Raji (cell line): Measurements from ENCODE around the gene GDF7.

Experiments used
- POLR2A ChIP-seq: IDR thresholded peaks from 2 replicates; pipeline ENCODE4 v1.6.1; 2011; ENCODE audit warnings: low read depth, low read length, control low read depth; ENCODE audit not compliant: insufficient read depth

Gene GDF7

DNA sequence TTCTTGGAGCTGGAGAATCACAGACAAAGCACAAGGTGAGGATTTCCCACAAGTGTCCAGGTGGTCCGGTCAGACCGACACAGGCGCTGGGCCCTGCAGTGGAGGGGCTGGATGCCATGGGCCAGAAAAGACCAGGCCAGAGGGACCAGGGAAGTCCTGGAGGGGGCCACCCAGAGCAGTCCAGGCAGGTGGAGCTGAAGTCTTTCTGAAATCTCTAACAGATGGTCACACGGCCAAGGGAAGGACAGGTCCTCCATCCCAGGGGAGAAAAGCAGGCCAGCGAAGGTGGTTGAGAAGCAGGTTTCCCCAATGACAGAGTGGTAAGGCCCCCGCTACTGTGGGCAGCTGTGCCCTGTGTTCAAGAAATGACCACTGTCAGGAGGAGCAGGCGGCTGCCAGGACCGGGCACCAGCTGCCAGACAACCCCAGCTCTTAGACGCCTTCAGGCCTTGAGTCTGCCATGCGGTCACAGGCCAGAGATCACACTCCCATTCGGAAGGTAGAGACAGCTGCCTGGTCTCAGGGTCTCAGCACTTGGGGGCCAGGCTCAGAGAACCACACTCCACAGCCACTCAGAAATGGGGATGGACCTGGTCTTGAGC, 42.0 kb upstream of the GDF7 start:
- no peak for TF ChIP-seq POLR2A

DNA sequence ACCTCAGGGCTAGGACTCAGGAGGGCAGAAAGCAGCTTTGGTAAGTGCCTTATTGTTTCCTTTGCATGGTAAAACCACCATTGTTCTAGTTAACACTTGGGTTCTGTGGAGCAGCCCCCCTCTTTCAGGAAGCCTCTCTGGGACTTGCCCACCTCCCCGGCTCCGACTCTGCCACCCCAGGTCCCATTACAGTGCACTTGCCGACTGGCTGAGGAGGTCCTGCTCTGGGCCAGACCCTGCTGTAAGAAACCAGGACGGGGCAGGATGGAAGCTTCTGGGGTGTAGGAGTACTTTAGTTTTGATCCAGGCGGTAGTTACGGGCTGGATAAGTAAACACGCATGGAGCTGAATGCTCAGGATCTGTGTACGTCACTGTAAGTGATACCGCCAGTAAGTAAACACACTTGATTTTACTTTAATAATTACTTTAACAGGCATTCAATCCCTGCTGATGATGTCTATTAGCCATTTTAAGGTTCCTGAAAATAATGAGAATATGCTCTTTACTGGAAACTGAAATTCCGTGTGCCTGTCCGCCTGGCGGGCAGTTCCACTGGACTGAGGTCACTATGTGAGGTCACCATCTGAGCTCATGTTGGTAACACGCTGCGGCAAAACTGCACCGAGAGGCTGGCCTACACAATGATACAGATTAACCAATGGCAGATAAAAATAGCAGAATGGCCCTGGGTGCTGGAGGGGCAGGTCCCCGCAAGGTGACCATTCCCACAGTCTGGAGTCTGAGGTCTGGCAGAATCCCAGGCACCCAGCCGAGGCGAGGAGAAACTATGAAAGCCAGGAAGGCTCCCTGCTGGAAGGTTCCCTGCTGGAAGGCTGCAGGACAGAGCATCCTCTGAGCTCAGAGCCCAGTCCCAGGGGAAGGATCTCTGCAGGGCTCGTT, 41.2 kb upstream of the GDF7 start:
- no peak for TF ChIP-seq POLR2A

DNA sequence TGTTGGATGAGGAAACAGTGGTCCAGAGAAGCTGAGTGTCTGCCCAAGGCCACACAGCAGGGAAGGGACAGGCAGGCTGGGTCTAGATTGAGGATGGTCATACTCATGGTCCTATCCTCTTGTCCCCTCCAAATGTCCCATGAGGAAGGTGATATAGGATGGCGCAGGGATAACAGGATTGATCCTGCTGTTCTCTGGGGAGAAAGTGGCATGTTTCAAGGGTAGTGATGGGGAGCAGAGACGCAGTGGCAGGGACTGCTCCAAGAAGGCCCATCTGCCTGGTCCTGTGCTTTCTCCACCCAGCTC, 40.6 kb upstream of the GDF7 start:
- no peak for TF ChIP-seq POLR2A

DNA sequence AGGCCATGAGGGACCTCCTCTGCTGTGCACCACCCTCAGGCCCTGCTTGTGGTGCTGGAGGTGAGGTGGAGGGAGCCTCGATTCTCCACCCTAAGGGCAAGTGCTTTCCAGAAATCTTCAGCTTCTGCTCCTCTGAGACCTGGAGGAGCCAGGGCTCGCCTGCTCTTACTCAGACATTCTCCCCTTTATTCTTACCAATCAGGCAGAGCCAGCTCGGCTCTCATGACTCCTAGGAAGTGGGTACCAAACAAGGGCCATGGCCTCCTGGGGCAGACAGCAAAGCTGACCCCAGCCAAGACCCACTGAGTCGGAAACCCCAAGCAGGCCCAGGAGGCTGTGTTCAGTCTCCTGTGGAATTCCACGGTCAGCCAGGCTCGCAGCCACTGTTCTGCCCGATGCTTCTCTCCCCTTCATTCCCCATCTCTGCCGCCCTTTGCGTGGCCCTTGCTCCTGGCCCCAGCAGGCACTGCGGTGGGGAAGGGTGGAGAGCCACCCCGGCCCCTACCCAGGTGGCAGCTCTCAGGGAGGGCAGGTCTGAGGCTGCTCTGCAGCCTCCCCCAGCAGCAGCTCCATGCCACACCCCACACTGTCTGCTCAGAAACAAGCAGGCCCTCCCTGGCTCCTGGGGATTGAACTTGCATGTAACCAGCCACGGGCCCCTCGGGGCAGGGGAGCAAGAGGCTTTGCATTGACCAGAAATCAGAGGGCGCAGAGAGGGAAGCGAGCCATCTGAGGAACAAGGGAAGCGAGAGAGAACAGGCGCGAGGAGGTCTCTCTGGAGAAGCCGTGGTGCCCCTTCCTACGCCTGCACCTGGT, 40.0 kb upstream of the GDF7 start:
- no peak for TF ChIP-seq POLR2A

GRCh38 chr2:20627712-20628380, 39.1 kb upstream of the GDF7 start:
- TF ChIP-seq POLR2A = no peak

GRCh38 chr2:20629181-20629580, 37.8 kb upstream of the GDF7 start:
- no peak for TF ChIP-seq POLR2A

DNA sequence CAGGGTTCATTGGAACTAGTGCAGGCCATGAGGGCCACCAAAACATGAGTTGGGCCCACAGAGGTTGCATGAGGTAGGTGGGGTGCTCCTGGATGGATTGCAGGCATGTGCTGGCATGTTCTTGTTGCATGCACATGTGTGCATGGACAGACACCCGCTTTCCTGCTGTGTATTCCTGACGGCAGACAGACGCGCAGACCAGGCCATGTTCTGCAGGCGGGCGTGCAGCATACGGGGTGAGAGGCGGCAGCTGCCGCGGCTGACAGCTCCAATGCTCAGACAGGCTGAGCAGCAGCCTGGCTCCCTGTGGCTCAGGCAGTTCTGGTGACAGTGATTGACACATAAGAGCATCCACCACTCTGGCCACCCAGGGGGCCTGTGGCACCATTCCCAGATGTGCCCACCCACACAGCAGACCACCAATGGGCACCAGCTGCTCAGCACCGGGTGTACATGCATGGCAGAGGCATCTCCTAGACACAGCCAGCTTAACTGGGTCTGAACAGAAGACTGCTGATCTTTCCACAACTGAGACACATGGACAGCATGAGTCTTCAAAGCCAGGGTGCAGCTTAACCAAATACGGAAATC, 37.3 kb upstream of the GDF7 start:
- TF ChIP-seq POLR2A = no peak

- TF ChIP-seq POLR2A = no peak
Observed at GRCh38 chr2:20630967-20631366, 36.0 kb upstream of the GDF7 start.

DNA sequence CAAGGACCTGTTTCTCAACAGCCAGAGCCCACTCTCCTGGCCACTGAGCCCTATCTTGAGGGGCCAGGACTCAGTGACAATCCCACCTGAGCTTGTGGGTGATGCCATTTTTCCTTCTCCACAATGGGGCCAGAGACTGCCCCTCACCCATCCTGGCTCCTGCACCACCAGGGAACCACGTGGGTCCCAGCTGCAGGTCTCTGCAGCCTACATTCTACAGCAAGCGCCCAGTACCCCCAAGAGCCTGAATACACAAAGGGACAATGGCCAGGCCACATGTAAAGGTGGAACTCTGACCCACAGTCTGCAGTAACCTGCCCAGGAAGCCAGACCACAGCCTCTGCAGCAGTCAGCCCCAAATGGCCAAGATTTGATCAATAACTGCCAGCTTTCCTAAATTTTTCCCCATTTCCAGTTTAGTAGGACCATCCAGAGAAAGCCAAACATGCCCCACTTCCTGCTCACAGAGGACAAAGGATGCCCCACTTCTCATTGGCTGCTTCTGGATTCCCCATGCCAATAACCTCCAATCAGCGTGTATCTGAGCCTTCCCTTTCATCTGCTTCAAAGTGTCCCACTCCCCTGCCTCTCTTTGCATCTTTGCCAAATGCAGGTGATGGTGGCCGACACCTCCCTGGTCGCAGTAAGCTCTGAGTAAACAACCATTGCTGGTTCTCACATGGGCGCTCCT, 35.2 kb upstream of the GDF7 start:
- no peak for TF ChIP-seq POLR2A

GRCh38 chr2:20632446-20632990, 34.4 kb upstream of the GDF7 start:
- TF ChIP-seq POLR2A = no peak

DNA sequence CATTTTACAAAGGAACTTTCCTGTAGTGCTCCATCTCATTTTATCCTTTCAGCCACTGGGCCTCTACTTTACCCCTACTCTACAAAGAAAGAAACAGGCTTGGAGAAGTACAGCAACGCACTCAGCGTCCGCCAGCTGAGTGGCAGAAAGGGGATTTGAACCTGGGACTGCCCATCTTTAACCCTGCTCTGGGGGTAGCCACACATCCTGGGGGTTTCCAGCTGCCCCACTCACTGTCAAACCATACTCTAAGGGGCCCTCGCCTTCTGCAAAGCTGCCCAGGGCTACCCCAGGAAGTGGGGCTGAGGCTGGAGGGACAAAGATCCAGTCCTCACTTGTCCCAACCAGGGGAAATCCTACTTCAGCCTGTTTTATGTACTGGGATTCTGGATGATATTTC, 33.9 kb upstream of the GDF7 start:
- TF ChIP-seq POLR2A = no peak

- TF ChIP-seq POLR2A = no peak
Observed at GRCh38 chr2:20633794-20634506, 33.0 kb upstream of the GDF7 start.

DNA sequence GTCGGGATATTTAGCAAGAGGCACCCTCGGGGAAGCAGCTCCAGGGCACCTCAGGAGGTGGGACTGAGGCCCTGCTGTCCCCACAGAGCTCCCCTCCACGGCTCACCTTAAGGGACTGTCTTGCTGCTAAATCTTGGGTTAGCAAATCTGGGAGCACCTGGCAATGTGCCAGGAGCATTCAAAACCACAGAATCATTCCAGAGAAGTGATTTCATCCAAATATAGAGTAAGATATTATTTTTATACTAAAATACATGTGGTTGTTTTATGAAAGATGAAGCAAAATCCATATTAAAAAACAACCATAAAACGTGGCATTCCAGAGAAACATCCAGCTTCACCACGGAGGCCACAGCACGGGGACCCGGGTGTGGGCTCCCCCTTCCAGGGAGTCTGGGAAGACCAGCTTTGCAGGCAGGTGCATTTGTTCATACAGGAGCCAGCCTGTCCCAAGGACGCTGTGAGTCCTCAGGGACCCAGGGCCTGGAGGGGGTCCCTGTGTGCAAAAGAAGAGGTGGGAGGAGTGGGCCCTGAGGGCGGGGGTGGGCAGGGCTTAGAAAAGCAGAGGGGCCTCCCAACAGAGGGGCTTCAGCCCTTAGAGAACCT, 32.3 kb upstream of the GDF7 start:
- no peak for TF ChIP-seq POLR2A
